Measurements from ENCODE around the gene STMND1.

Gene STMND1

DNA sequence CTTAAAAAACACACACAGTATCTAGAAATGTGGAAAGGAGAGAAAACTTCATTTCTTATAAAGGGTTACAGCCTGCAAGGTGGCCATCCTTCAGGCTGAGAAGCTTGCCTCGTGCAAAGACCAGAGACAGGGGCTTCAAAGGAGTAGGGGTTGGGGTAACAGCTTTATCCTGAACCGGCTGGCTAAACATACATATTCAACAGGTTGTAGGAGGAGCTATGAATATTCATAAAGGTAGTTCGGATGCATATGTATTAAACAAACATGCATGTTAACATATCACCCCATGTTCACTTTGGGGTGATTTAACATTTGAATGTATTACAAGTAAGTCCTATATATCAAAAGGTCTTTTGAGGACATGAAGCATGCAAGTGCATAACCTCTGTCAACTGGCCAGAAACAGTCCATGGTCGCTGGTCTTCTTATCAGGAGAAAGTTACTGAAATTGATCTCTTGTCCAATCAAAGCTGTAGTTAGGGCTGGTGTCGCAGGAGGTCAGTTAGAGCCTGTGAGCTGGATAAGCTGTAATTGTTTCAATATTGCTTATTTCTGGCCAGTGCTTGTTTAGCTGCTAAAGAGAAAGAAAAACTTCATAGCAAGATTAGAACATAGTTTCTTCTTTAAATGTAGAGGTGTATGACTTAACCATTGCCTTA is 2.3 kb upstream of the STMND1 start:
- DNase-seq = no peak

DNA sequence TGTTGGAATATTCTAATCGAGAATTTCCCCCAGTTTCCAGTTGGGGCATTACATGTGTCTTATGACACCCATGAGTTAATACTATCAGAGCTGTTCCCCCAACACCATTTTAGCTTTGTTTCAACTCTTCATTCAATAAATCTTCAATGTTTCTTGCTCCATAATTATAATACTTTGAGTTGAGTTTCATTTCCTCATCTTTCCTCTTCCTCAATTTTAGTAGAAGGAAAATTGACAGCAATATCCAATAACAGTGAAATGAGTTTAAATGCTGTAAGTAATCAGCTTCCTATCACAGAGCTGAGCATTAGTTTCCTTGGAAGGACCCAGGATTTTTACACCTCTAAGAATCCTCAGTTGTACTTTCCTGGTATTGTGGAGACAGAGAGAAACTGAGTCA is 1.0 kb upstream of the STMND1 start:
- DNase-seq = no peak

DNA sequence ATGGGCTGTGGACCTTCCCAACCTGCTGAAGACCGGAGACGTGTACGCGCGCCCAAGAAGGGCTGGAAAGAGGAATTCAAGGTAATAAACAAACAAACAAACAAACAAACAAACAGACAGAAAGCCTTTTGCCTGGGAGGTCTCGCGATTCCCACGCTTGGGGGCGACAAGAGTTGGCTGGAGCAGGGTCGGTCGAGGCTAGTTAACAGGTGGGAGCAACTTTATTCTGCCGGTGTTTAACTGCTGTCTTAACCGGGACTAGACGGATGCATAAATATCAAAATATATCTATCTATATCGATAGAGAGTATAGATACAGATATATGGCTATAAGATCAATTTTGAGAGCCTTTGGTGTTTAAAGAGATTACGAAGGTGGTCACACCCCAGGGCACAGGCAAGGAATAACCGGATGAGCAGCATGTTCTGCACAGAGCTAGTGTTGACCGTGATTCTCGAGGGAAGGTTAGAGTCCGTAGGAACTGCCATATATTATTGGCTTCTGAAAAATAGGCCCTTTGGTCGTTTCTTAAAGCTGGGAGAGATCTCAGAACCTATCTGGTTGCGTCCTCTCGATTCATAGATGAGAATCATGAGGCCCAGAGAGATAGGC is 514 bp downstream of the STMND1 start:
- DNase-seq = no peak

DNA sequence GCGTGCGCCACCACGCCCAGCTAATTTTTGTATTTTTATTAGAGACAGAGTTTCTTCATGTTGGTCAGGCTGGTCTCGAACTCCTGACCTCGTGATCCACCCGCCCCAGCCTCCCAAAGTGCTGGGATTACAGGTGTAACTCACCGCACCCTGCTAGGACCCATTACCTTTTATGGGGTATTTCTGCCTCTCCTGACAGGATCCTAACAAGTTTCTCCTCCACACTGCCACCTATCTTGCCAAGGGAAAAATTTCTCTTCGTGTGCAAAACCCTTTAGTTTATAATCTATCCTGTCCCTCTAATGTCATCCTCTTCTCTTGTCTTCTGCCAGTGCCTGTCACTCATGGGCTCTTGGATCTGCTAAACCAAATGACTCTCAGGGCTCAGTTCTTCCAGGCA is 1.9 kb downstream of the STMND1 start:
- no peak for DNase-seq

DNA sequence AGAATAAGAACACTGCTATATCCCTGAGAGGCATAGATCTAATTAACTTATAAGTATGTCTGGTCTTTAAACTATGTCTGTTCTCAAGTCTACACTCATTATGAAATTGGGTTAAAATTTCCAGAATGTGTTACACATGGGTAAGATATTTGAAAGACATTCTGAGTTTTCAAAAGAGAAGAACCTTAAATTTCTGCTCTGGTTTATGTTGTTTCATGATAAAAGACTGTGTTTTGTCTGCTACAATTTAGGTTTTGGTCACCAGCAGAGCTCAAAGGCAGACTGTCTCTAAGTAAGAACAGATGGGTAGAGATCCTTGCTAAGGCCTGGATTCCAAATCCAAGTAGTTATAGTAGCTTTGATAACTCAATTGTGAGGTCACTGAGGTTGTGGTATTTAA is 6.0 kb downstream of the STMND1 start:
- DNase-seq = no peak

DNA sequence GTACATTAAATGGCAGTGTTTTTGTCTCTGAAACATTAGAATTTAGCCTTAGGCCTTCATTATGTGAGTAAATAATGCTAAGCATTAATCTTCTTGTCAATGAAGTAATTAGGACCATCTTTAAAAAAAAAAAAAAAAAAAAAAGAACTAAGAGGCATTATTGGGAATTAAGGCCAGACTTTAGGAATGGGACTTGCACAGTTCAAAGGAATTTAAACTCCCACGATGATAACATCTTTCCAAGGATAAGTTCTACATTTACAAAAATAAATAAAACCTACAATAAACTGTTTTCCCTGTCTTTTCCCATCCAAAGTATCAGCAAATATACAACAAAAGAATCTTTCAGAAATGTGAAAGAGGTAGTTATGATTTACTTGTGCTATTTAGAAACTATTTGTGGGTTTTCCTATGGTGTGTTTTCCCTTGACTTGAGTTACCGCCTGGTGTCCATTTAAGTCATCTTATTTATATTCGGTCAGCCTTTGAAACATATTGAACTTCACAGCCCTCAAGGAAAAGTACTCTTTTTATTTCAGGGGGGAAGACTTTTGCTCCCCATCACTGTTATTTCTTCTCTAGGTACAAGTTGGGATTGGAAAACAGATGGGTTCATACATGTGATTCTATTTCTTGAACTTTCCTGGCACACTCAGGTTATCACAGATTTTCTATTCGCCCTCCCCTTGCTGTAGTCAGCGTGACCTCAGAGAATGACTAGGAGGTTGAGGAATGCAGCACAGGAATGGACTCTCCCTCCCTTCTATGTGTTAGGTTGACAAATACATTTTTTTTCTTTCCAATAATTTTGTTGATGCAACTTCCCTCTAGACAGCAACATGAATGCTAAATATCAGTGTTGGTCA is 13.6 kb downstream of the STMND1 start:
- no peak for DNase-seq

DNA sequence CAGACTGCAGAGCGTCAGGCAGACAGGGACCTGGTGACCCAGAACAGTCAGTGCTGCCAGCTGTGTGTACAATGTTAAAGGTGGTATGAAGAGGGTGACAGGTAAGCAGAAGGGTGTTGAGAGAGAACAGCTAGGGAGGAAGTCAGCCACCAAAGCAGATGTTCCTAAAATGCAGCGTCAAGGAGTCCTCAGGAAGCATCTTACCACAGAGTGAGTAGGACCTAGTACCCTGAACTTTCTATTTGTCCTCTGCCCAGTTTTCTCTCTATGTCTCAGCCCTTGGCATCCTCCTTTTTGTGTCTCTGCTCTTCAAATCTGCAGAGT is 14.2 kb downstream of the STMND1 start:
- DNase-seq = no peak

DNA sequence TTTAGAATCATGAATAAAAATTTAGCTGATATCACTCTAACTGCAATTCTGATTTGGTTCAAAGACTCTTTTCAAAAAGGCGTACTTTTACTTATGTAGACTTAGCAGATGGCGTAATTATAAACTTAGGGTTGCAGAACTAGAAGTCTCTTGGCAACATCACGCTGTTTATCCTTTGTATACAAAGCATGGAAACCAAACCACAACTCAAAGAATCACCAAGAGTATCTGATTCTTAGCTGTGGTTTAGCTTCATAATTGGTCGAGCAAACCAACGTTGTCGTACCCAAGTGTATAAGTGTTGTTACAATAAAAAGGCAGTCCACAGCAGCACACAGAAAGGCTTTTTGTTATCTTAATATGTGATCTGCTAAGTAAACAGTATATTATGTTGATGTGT is 18.2 kb downstream of the STMND1 start:
- DNase-seq = no peak

DNA sequence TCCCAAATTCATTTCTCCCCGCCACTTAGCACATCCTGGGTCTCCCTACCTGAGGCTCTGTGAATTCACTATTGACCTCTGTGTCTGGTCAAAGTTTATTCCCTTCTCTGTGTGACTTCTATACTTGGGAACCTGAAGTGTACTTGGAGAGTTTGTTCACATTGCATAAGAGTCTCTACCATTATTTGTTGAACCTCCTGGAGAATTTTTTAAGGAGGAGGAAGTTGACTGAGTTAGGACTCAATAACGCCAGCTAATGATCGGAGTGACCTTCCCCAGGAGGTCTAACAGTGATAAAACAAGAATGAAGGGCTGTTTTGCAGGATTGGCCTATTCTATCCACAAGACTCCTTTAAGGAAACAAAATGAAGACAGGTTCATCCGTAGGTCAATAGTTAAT is 23.6 kb downstream of the STMND1 start:
- no peak for DNase-seq

DNA sequence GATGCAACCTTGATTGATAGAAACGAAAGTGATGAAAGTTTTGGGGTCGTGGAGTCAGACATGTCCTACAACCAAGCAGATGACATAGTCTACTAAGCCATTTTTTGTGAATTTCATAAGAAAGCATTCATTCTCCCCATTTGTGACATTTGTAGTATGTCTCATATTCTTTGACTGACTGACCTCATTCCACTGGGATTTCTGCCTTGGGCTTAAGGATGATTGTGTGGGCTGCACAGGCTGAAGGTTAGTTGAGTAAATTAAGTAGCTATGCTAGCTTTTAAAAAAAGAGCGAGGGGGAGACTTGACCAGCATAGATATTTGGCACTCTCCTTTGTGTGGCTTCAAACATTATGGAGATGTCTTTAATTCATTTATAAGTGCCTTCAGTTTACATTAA is 28.9 kb downstream of the STMND1 start:
- no peak for DNase-seq

DNA sequence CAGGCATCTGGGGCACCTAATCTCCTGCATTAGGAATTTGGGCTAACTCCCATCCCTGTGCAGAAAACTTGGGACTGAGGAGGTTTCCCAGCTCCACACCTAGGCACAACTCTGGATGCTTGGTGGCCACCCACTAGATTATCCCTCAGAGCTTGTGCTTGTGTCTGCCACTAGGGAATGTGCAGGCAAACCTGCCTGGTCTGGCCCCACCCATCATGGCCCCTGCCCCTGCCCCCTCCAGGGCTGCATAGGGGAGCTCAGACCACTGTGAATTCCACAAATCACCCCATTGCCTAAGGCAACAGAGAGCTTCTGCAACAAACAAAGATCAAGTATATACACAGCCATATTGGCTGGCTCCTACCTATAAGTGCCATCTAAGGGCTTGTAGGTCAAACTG is 31.1 kb downstream of the STMND1 start:
- no peak for DNase-seq

DNA sequence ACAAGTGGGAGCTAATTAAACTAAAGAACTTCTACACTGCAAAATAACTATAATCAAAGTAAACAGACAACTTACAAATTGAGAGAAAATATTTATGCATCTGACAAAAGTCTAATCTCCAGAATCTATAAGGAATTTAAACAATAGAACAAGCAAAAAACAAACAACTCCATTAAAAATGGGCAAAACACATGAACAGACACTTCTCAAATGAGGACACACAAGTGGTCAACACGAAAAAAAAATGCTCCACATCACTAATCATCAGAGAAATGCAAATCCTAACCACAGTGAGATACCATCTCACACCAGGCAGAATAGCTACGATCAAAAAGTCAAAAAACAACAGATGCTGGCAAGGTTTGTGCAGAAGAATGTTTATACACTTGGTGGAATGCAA is 36.2 kb downstream of the STMND1 start:
- no peak for DNase-seq

DNA sequence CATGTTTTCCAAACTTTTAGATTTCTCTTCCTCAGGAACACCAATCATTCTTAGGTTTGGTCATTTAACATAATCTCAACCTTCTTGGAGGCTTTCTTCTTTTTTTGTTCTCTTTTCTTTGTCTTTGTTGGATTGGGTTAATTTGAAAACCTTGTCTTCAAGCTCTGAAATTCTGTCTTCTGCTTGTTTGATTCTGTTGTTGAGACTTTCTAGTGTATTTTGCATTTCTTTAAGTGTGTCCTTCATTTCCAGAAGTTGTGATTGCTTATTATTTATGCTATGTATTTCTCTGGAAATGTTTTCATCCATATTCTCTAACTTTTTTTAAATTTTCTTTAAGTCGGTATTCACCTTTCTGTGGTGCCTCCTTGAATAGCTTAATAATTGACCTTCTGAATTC is 42.2 kb downstream of the STMND1 start:
- no peak for DNase-seq

DNA sequence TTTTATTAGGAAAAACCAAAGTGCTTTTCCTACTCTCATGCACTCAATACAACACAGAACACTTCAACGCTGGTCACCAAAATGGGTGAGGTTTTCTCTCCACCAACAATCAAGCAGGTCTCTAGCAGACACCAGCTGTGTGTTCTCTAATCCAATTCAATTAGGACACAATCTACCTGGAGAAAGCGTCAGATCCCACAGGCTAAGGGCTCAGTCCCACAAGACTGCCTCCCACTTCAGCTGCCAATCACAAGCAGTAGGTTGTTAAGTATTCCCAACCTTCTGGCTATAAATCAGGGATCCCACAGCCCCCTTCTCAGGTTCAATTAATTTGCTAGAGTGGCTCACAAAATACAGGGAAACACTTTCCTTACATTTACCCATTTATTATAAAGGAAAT is 47.7 kb downstream of the STMND1 start:
- DNase-seq = no peak

DNA sequence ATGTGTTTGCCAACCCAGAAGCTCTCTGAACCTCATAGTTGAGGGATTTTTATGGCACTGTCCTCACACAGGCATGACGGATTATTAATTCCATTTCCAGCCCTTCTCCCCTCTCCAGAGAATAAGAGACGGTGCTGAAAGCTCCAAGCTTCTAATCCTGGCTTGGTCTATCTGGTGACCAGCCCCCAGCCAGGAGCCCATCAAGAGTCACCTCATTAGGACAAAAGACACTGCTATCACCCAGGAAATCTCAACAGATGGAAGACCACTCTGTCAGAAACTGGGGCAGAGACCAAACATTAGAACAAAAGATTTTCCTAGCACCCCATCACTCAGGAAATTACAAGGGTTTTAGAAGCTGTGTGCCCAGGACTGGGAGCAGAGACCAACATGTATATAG is 48.2 kb downstream of the STMND1 start:
- no peak for DNase-seq

DNA sequence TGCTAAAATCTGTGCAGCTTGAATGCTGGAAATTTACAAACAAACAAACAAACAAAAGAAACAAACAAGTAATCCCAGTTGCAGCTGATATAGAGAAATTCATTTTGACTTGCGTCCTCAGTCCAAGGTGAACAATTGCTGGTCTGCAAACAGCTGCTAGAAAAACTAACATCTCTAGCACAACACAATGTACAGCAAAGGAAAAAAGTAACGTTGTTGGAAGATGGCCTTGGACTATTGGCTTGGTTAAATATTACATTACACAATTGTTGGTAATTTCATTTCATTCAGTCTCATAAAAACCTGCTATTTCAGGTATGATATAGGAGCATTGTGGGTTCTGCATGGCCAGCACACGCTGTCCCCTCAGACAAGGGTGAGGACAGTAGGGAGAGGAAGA is 50.0 kb downstream of the STMND1 start:
- no peak for DNase-seq

DNA sequence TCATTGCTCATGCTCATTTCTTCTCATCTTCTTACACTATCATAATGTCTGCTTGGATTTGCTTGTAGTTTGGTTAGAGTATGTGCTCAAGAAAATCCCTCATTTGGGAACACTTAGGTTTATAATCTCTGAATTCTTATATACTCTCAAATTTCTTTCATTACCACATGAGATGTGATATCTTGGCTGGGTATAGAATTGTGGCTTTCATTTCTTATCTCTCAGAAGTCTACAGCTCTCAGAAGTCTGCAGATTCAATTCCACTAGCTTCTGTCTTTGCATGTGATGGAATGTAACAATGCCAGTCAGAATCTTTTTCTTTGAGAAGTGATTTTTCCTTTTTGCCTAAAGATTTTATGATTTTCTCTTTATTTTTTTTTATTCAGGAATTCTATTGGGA is 50.9 kb downstream of the STMND1 start:
- DNase-seq = no peak

DNA sequence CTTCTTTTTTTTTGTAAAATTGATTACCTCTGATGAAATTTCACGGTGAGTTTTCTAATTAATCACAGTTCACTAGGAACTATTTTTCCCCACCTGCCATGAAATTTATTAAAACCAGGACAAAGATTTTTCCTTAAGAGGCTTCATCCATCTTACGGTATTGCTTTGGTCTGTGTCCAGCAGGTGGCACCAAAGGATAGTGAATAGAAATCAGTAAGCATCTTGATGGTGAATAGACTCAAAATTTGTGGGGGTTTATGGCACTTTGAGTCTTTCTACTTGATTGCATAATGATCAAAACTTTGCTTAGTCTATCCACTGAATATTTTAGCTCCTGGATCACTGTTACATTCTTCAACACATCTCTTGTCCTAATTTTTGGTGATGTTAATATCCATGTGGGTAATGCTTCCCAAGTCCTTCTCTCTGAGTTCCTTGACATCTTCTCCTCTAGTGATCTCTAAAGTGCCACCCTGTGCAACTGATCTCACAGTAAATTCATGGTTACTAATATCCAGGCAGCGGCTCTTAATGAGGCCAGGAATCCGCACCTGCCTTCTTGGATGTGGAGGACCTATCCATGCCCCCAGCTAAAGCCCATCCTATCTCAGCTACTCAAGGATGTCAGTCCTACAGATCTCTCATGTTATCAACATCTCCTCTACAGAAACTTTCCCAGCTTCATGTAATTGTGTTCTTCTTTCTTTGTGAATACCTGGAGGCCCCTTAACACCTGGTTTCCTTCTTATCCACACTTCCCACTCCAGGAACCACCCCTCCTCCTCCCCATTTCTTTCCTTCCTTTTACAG is 54.5 kb downstream of the STMND1 start:
- no peak for DNase-seq

DNA sequence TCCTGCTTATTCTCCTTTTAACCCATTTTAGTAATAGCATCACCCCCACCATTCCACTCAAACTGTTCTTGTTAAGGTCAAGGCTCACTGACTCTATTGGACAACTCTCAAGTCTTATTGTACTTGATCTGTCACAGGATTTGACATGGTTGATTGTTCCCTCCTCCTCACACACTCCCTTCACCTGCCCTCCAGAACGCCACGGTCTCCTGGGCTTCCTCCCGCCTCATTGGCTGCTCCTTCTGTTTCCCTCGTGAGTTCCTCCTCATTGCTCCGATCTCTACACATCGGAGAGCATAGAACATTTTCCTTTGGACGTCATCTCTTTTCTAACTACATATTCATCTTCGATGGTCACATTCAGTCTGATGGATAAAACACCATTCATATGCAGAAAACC is 55.1 kb downstream of the STMND1 start:
- no peak for DNase-seq

DNA sequence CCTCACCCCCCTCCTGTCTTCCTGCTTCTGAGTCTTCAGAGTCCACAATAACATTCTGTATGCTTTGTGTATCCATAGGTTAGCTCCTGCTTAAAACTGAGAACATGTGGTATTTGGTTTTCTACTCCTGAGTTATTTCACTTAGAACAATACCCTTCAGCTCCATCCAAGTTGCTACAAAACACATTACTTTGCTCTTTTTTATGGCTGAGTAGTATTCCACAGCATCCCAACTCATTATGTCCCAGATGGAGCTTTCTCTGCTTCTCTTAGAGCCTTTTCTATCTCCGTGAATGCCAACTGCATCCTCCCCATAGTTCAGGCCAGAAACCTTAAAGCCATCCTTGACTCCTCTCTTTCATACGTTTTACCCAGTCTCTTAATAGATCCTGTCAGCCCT is 55.8 kb downstream of the STMND1 start:
- DNase-seq = no peak

DNA sequence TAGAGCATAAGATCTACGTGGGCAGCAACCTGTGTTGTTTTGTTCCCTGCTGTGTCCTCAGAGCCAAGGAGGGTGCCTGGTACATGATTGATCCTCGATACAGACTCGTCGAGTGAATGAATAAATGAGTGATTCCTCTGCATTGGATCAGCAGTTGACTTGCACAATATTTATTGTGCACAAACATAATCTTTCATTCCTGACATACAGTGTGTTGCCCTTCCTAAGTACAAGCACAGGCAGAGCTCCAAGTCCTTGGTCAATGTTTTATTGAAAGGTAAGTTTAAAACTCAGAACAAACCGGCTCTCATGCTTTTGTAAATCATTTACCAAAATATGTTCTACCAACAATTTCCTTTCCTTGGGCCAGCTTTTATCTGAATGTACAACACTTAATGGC is 57.4 kb downstream of the STMND1 start:
- DNase-seq = no peak

DNA sequence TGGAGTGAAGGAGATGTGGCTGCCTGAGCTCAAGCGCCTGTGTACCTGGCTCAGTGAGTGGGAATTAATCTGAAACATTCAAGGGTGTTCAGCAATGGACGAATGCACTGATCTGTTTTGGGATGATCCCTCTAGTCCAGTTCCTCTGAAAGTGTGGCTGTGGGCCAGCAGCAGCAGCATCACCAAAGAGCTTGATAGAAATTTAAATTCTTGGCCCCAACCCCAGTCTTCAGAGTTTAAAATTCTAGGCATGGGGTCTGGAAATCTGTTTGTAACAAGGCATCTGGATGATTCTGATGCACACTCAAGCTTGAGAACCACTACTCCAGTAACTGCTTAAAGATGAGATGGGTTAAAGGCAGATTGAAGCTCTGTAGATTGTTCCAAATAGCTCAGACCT is 59.2 kb downstream of the STMND1 start:
- no peak for DNase-seq

DNA sequence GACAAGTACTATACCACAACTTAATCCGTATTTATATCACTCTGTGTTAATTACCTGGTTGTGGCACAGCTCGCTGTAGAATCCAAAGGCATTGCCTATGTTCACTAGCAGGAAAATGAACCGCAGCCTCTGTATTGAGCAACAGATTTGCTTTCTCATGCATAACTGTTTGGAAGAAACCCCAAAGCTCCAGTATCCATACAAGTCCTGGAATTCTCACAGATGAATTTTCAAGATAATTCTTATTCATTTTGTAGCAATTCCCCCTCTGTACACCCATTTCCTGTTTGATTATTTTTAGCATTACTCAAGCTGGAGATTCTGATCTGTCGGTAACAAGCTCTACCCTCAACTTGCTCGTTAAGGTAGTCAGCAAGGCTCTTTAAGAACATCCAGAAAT is 63.5 kb downstream of the STMND1 start:
- no peak for DNase-seq

Measured in DMS79 (cell line).